ENCODE measurements around the gene ARMH3.

Gene ARMH3

DNA sequence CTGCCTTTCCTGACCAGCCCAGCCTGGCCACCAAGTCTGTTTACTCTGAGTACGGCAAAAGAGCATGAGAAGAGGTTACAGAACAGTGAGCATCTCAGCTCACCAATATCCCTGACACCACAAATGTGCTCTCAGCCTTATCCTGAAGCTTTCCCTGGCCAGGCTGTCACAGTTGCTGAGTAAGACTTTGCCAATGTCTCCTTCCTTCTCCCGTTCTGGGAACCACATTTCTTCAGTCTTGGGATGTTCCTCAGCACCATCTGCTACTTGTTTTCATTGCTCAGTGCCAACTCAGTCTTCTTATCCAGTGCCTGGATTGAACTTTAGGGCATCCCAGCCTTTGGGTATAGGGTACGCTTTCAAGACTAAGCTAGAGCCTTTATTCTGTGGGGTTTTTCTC is 205.2 kb downstream of the ARMH3 start:
- no peak for DNase-seq

DNA sequence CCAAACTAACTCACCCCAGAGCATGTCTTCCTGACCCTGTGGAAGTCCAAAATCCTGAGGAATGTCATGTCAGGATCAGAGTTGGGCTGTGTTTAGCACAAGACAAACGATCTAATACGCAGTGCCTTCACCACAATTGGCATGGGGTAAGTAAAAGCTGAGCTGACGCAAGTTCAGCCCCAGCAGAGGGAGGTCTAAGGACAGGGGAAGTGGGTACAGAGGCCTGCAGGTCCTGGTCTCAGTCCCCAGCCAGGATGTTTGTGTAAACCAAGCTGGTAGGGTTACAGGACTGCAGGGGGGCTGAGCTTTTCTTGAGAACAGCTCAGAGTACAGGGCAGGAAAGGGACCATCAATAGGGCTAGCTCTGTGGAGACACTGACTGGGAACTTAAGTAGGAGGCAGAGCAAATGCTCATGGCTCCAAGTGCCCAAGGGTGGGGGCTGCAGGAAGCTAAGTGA is 207.1 kb downstream of the ARMH3 start:
- DNase-seq, result no peak

DNA sequence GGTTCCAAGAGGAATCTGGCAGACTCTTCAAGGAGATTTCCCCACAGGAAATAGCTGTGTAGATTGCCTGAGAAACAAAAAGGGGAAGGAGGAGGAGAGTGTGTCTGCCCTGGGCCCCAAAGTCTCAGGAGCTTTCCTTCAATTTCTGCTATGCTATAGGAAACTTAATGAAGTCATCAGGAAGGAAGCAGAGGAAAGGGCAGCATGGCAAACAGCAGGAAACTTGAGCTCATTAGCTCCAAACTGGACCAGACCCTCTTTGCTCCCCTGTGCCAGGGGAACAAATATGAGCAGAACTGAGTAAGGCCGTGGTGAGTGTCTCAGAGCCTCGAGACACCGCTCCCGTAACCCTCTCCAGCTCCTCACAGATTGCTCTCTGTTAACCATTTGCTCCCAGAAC is 207.6 kb downstream of the ARMH3 start:
- DNase-seq, result no peak

DNA sequence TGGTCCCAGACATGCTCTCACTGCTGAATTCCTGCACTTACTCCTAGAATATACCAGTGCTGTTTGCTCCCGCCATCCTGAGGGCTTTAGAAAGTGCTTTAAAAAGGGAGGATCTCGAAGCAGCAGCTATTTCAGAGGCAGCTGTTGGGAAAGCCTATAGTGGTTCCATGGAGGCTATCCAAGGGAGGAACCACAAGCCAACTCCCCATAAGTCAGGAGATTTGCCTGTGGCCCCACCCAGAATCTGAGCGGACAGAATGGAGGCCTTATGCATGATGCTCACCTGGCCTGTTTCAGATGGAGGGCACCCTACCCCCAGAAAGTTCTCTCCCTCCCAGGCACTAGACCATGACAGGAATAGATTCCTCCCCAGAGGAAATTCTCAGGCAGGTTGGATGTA is 210.1 kb downstream of the ARMH3 start:
- DNase-seq, result no peak

DNA sequence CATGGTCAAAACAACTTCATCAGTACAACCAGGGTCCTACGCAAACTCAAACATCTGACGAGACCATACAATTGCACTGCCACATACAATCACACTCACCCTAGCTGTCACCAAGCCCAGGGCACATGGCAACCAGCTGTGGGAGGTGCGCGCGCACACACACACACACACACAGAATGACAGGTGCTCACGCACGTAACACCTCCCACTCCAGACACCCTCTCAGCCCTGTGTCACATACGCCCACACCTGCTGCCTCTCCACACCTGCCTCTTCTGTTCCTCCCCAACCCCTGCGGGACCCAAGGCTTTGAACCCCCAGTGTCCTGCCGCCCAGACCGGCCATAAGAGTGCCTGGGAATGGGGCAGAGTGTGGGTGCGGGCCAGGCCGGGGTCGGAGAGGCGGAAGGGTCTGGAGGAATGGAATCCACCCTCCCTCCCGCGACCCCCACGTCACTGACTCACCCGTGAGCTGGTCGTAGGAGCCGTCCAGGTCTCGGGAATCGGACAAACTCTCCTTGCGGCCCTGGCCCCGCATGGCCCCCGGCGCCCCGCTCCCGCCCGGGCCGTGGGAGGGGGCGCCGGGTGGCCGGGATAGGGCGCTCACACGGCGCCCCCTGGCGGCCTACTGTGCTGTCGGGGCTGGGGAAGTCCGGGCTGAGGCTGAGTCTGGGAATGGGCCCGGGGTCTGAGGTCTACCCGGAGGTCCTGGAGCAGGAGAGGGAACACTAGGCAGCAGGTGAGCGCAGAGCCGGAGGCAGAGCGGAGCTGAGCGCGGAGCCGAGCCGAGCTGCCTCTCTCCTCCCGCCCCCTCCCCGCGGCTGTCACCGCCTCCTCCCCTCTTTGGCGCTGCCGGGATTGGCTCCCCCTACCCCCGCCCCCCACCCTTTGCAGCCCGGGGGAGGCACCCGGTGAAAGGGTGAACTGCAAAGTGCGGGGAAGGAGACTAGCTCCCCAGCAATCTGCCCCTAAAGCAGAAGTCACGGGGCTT is 212.6 kb downstream of the ARMH3 start, which contains the start of gene KCNIP2:
KCNIP2 (minus strand) TSS at position 769 of the 990 bp plus-strand sequence; CDS start at position 537, 232 bp downstream.
- DNase-seq, result no peak

DNA sequence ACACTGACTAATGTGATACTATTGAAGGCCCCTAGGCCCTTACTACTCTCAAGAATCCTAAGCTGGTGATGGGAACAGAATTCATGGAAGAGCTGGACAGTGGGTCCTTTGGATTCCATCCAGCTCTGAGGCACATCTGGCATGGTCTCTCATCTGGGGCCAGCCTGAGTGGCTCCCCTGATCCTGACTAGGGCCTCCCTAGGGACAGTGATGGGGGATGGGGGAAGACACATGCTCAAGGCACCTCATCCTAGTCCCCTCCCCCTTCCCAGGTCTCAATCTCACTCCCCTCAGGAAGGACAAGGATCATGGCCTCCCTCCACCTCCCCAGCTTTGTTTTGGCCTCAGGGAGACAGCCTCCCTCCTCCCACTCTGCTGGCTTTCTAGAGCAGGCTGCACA is 214.1 kb downstream of the ARMH3 start:
- DNase-seq, result no peak

DNA sequence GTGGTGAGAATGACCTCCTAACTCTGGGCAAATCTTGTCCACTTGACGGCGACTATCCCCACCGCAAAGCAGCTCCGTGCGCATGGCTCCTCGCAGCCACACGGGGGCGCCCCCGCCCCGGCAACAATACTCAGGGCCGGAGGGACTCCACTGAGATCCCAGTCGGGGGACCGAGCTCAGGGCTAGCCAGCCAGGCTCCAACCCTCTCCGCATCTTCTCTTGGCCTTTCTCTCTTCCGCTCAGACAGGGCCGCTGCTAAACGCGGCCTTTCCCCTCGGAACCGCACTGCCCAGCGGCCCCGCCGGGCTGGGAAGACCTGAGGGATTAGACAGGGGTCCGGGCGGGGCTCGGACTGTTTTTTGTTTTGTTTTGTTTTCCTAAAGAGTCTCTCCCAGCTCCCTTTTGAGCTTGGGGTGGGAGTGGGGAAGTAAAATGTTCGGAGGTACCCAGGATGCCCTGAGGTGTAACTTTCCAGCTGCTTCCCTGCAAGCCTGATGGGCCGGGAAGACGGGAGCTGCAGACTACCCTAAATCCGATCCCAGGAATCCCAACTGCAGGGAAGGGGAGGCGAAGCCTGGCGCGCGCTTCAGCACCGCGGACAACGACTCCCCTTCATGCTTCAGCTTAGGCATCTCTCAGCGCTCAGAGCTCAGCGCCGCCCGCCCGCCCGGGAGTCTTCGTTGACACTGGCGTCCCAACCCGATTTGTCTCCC is 215.1 kb downstream of the ARMH3 start:
- DNase-seq, result peak; percentile 83 to 85

DNA sequence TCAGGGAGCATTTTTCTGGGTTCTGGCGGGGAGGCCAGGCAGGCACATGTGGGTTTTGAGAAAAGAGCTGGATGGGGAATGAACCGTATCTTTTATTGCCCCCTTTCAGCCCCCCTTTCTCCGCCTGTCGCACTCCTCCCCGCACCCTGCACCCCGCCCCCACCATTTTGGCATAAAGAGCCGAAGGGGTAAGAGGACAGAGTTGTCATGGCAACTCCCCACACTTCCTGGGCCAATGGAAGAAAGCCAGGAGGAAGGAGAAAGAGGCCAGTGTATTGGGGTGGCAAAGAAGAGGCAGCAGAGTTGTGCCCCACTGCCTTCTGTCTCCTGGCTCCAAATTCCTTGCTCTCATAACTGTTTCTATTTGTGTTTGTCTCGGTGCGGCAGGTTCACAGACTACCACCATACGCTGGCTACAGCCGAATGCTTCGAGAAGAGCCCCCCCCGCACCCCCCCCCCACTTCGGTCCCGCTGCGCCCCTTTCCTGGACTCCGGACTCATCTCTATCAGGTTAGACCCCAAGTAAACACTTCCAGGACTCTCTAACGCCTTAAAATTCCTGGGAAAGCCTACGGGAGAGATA is 215.8 kb downstream of the ARMH3 start:
- DNase-seq, result peak in 1 of 2 donors; percentile 29

DNA sequence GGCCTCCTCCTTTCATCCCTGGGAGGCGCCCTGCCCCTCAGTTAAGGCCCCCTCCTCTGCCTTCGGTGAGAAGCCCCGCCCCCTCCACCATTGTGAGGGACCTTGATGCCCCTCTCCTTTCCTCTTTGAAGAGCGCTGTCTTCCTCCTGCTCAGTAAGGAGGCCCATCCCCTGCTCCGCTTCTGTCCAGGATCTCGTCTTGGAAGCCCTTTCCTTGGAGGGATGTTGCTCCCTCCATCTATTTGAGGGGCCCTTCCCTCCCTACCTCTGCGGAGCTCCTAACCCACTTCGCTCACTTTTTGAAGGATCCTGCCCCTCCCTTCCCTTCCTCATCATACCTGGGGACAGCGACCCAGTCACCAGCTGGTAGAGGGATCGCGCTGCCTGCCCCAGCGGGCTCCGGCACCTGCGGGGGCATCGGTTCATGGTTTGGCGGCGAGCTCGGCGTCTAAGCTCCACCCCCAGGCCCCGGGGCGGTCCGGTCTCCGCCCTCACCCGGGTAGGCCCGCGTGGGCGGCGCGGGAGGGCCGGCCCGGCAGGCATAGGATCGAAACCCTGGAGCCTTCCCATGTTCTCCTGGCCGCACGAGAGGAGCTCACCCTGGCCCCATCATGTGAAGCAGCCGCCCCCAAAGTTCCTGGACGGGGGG is 216.4 kb downstream of the ARMH3 start:
- no peak for DNase-seq

DNA sequence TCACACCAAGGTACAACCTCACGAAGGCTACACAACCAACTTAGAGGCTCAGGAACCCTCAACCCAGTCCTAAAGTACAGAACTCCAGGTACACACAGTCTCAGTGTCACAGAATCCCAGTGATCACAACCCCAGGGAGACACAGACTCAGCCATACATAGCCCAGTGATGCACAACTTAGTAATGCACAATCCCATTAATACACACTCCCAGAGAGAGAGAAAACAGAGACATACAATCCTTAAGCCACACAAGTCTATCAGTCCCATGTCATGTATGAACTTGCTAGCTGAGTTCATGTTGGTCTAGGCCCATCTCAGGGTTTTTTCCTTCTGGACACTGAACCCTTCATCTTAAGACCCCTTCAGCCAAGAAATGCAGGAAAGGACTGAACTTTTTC is 217.0 kb downstream of the ARMH3 start:
- no peak for DNase-seq

DNA sequence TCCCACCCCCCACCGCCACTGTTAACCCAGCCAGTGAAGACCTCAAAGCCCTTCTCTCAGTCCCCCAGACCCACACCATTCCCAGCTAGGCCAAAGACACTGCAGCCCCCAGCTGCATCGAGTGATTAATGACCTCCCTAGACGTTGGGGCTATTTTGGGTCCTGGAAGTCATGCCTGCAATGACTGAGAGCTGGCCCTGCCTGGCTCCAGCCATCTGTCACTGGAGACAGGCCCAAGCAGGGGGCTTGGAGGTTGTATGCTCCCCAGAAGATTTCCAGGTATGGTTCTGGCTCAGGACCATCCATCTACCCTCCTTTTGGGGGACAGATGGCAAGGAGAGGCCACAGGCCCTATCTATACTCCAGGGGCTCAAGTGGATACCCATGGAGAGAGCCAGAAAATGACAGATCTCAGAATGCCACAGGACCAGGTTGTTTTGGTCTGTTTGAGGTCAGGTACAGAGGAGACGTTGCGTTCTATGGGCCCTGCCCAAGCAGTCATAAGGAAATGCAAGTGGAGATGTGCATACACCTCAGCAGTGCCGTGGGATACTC is 217.5 kb downstream of the ARMH3 start:
- no peak for DNase-seq

DNA sequence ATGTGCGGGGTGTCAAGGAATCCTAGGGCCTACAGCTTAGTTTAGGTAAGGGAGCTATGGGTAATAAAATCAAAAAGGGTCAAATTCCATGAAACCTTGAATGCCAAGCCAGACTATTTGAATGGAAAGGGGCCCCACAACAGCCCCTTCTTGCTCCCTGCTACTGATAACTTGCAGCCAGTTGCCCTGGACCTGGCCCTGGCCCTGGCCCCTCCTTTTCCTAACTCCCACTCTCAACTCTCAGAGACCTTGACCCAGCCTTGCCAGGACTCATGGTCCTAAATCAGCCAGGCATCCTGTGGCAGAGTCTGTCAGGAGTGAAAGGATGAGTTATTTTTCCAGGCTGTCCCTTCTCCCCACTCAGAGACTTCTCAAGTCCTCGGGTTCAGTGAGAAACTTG is 218.2 kb downstream of the ARMH3 start:
- no peak for DNase-seq

DNA sequence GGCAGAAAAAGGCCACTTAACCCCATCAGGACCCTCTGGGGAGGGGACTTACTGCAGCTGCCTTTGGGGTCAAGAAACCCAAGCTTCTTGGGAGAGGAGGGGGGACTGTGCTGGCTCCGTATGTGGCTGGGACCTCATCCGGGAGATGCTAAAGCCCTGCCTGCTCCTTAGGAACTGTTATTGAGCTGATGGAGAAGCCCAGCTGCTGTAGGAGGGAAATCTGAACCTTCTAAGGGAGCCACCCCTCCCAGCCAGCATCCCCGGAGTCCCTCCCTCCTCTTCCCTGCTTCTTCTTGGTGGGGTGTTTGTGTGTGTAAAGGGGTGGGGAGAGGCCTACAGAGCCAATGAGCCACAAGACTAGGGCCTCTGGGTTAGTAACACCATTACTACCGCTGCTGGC is 220.6 kb downstream of the ARMH3 start:
- no peak for DNase-seq

DNA sequence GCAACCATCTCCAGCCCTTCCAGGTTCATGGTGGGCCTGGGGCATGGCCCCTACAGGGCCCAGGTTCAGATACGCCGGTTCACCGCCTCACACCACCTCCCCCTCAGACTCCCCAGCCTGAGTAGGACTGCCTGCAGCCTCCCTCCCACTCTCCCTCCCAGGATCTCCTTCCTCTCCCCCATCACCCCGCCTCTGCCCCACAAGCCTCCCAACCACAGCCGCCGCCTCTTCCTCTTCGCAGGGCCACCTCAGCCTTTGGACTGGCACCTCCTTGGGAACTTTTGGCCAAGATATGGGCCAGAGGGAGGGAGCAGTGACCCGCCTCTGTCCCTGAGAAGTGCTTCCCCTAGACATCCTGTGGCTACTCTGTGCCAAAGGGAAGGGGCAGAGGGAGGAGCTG is 221.6 kb downstream of the ARMH3 start:
- no peak for DNase-seq

DNA sequence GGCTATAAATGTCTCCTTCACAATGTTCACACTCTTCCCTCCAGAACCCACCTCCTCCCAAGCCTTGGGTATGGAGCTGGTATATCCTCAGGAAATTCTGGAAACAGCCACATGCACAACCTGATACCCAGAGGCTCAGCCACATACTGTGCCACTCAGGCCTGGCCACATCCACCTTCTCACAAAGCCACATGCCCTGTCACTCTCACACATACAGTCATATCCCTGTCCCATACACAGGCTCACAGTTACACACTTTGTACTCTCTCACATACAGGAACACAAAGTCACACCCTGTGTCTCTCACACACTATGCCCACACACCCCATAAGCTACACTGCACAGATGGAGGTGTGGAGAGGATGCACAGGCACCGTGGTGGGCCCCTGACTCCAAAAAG is 222.5 kb downstream of the ARMH3 start:
- no peak for DNase-seq

DNA sequence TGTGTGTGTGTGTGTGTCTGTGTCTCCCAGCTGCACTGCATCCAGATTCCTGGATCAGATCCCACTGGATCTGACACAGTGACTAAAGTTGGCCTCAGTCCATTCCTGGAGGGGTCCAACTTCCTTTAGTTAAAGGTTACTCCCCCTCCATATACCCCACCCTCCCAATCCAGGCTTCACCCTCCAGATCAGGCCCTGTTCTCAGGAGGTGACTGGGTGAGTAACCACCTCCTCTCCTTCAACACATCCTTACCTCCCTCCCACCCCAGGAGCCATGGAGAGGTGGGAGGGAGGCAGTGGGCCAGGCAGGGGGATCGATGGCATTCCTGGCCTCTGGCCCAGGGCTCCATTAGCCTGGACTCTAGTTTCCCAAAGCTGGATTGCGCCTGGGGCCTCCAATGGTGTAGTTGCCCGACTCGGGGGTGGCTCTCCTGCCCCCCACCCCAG is 223.6 kb downstream of the ARMH3 start:
- no peak for DNase-seq

DNA sequence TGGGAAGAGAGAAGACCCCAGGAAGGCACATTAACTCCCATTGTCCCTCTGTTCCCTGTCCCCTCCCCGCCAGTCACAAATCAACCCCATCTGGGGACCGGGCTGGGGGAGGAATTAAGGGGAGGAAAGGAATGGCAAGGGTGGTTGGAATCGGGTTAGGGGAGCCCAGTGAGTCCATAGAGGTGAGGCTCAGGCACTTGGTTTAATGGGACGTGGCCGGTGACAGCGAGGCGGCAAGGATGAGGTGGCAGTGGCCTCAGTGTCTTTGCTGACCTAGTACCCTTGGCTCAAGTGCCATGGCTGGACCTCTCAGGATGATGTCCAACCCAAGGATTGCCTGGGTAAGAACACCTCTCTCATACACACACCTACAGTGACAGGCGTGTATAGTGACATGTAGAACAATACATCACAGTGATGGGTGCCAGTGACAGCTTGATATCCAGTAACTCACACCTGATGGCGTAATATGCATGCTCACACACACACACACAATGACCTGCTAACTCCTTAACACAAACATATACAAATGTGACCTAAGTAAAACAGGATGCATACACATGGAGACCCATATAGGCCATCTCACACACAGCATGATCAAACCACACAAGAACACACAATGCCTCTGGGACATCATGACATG is 224.7 kb downstream of the ARMH3 start:
- no peak for DNase-seq

DNA sequence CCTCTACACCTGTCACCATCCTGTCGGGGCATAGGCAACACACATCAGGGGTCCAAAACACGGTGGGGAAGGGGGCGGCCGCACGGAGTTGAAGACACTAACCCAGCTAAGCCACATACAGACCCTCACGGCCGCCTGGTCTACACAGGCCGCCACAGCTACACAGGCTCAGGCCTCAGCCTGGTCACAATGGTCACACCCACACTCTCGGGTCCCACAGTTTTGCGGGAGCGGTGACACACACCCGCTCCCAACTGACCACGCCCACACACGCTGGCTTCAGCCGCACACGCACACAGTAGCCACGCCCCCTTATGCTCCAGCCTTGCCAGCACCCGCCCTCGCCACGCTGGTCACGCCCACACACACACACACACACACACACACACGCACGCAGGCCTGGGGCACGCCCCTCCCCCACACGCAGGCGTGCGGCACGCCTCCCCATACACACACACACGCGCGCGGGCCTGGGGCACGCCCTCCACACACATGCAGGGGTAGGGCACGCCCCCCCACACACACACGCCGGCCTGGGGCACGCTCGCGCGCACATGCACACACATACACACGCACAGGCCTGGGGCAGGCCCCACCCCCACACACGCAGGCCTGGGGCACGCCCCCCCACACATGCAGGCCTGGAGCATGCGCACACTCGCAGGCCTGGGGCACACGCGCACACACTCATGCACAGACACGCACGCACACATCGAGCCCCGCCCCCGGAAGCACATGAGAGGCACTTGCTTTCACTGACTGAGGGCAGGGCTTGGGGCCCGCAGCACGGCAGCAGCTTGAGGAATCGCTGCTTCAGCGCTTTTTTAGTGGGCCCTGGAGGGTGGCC is 225.4 kb downstream of the ARMH3 start:
- DNase-seq, result peak in 1 of 2 donors; percentile 41

DNA sequence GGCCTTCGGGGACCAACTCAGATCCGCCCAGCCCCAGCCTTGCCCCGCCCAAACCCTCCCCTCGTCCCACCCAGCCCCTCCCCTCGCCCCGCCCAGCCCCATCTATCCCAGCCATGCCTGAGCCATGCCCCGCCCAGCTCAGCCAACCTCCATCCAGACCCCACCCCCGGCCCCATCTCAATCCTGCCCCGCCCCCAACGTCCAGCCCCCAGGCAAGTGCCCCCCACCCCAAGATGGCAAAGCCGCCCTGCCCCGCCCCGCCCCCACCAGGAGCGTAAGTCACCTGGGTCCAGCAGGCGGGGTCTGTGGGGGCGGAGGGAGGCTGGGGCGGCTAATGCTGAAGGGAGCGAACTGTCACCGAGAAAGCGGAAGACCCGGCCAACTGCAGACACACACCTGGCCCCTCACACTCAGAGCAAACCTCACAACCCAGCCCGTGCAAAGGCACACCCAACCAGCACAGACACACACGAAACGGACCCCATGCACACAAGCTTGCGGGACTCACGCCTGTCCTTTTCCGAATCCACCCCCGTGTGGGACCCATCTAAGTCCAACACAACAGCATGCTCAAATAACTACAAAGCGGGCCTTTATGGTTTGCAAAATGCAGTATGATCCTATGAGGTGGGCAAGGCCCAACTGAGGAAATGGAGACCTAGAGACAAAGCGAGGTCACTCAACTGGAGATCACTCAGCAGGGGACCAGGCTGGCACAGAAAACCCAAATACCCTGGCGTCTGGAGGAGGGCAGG is 226.2 kb downstream of the ARMH3 start:
- DNase-seq, result no peak

Data from hippocampal formation (tissue), 2 donors.